A673 (cell line): ENCODE results near the gene KIF5C.

Source experiments
- CTCF ChIP-seq: fragments of 300-800, 200-600 bp; sonication (generic); conservative IDR thresholded peaks from 2 replicates; pipeline ENCODE4 v1.5.1; 2017; ENCODE audit warnings: low read depth, mild to moderate bottlenecking, antibody characterized with exemption, low read length, moderate library complexity, mixed read lengths
- EZH2 ChIP-seq: fragments of 200-600 bp; sonication (generic); IDR thresholded peaks from 2 replicates; pipeline ENCODE4 v1.6.1; 2017; ENCODE audit warnings: borderline replicate concordance, low read depth, mild to moderate bottlenecking, mixed read lengths, antibody characterized with exemption, low read length; ENCODE audit not compliant: poor library complexity, severe bottlenecking

DNA sequence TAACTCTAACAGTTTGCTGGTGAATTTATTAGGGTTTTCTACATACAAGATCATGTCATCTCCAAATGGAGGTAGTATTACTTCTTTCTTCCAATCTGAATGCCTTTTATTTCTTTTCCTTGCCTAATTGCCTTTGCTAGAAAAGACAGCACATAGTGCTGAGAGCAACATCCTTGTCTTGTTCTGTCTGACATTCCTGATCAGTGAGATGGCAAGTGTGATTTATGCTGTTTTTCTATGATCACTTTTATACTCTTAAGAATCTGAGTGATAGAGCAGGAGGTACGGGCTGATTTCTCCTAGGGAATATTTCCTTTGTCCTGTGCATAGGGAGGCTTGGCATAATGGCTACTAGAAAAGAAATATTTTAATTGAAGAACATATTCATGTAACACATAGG is 180.7 kb downstream of the KIF5C start:
- TF ChIP-seq CTCF (no peak), EZH2 (no peak)
